K562 (cell line): Measurements from ENCODE around the gene KRT8. TPM values are rescaled to one million over a fixed set of nuclear protein-coding genes. Genes with fewer than 3 reads are reported as not detected.

Source experiments
- CC2D1A ChIP-seq: fragments of 450-650 bp; IDR thresholded peaks from 2 replicates; pipeline ENCODE4 v1.6.1; 2017; ENCODE audit warnings: mild to moderate bottlenecking
- CXXC5 ChIP-seq: fragments of 250-450 bp; sonication (Bioruptor Pico); IDR thresholded peaks from 2 replicates; pipeline ENCODE4 v1.8.0; 2022; ENCODE audit warnings: inconsistent platforms, mild to moderate bottlenecking, moderate library complexity
- DIDO1 ChIP-seq: fragments of 450-650 bp; IDR thresholded peaks from 2 replicates; pipeline ENCODE4 v1.6.1; 2016; ENCODE audit warnings: low read depth, missing biosample characterization, missing genetic modification characterization
- GATAD2B ChIP-seq: fragments of 450-650 bp; IDR thresholded peaks from 2 replicates; pipeline ENCODE4 v1.6.1; 2017; ENCODE audit warnings: mild to moderate bottlenecking, borderline replicate concordance
- NBN ChIP-seq: fragments of 450-650 bp; IDR thresholded peaks from 2 replicates; pipeline ENCODE4 v1.6.1; 2016; ENCODE audit warnings: low read depth, mild to moderate bottlenecking
- NELFE ChIP-seq: IDR thresholded peaks from 2 replicates; pipeline ENCODE4 v1.6.1; 2011; ENCODE audit warnings: mild to moderate bottlenecking; ENCODE audit not compliant: insufficient read depth, insufficient read length
- PHF8 ChIP-seq: fragments of 200-600 bp; sonication (generic); IDR thresholded peaks from 2 replicates; pipeline ENCODE4 v1.6.1; 2012; ENCODE audit warnings: mixed run types, mild to moderate bottlenecking, inconsistent platforms, low read length, moderate library complexity, borderline replicate concordance
- ZKSCAN1 ChIP-seq: fragments of 150-350 bp; IDR thresholded peaks from 2 replicates; pipeline ENCODE4 v1.6.1; 2016; ENCODE audit warnings: low read depth, low read length
- ZNF76 ChIP-seq: fragments of 250-450 bp; sonication (Bioruptor Pico); IDR thresholded peaks from 2 replicates; pipeline ENCODE4 v1.4.0; 2020; ENCODE audit warnings: mild to moderate bottlenecking, moderate library complexity, borderline replicate concordance
- polyA plus RNA-seq, 8 experiments: library from polyadenylated mRNA; depleted of rRNA in 4 of 8; stranded (reverse) in 5 of 8; unstranded in 3 of 8; fragments of >200 nt; fragmentation: Nextera tagmentation in 2 of 8; fragmentation: Illumina TruSeq in 1 of 8; extraction: Ambion mirVana in 2 of 8; extraction: Trizol in 1 of 8; gene quantifications; 2 replicates each; pipeline versions ENCODE4 v1.2.1 to v1.2.3, GENCODE V29; 2011 to 2014; ENCODE audit warnings: inconsistent platforms in 1 of 8, missing spikeins in 1 of 8
- total RNA-seq, 7 experiments: library from RNA; depleted of rRNA in 6 of 7; stranded (reverse); fragments of >200 nt in 6 of 7; fragmentation: Illumina TruSeq in 2 of 7; extraction: Trizol in 2 of 7; gene quantifications; 2 replicates each; pipeline versions ENCODE4 v1.2.1 to v1.2.3, GENCODE V29; 2011 to 2021; ENCODE audit warnings: low replicate concordance in 1 of 7
- TF ChIP-seq, protein P1 (sequence below): fragments of 200-800 bp; sonication (Bioruptor generic); IDR thresholded peaks from 2 replicates; pipeline ENCODE4 v1.6.1; 2017; ENCODE audit warnings: missing genetic modification characterization, missing compliant biosample characterization
- TF ChIP-seq, protein P2 (sequence below), 2 experiments: fragments of 200-800 bp in 1 of 2; sonication (Bioruptor generic) in 1 of 2; sonication (generic) in 1 of 2; formaldehyde crosslinking in 1 of 2; IDR thresholded peaks in 1 of 2; conservative IDR thresholded peaks in 1 of 2; 2 replicates each; pipeline versions ENCODE4 v1.5.0 to v1.6.1; 2016 to 2020; ENCODE audit warnings: missing compliant biosample characterization in 1 of 2, missing genetic modification characterization in 1 of 2, missing genetic modification reagents in 1 of 2
- TF ChIP-seq, protein P3 (sequence below): sonication (generic); formaldehyde crosslinking; IDR thresholded peaks from 2 replicates; pipeline ENCODE4 v1.8.1; 2023; ENCODE audit warnings: mild to moderate bottlenecking, missing genetic modification reagents
- TF ChIP-seq, protein P4 (sequence below): sonication (generic); formaldehyde crosslinking; IDR thresholded peaks from 2 replicates; pipeline ENCODE4 v1.8.0; 2022; ENCODE audit warnings: mild to moderate bottlenecking, missing genetic modification reagents
- TF ChIP-seq, protein P5 (sequence below): IDR thresholded peaks from 3 replicates; pipeline ENCODE4 v1.6.1; 2011; ENCODE audit warnings: borderline replicate concordance, mild to moderate bottlenecking; ENCODE audit not compliant: insufficient read length, insufficient read depth
- TF ChIP-seq, protein P6 (sequence below), 2 experiments: fragments of 450-650 bp in 1 of 2; sonication (generic) in 1 of 2; formaldehyde crosslinking in 1 of 2; IDR thresholded peaks in 1 of 2; conservative IDR thresholded peaks in 1 of 2; 2 replicates each; pipeline versions ENCODE4 v1.6.1 to v1.8.1; 2016 to 2023; ENCODE audit warnings: mild to moderate bottlenecking in 2 of 2, moderate library complexity in 2 of 2, inconsistent platforms in 1 of 2, missing genetic modification reagents in 1 of 2

Gene KRT8
- total and polyA plus RNA-seq, 9 of the 15 experiments (the other 6 are each of a cell fraction or from before 2014, with no cell fraction given): 41.5 to 661 (median 260) TPM

DNA sequence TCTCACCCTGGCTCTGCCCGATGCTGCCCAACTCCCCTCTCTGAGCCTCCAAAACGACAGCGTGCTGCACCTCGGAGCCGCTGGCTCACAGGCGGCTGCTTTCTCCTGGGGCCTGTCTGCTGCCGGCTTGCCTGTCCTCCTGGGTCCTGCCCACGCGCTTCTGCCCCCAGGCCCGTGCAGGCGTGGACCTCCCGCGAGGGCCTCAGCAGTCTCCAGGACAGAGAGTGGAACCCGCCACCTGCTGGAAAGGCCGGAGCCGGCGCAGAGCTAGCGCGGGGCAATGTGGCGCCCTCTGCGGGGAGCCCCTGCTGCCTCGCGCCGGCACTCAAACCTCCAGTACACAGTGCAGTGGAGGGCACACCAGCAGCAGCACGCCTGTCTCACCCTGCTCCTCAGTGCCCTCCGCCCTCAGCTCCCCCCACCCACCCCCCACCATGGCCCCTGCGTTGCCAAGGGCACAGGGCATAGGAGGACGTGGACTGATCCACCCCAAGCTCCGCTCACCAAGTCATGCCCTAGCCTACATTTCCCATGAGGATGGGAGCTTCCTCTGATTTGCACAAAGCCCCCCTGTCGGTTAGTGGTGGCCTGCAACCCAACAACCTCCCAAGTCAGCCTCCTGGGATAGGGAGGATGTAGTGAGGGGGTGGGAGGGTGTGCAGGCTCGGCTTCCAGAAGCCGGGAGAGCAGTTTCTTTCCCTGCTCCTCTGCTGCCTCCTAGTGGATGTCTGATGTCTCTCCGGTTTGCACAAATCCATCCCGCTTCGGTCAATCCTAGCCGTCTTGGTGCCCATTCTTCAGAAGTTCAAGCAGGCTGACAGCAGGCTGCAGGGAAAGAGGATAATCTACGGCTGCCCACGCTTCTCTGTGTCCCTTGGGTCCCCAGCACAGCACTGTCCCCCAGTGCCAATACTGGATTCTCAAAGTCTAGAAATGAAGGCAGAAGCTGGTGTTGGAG lies 25.2 kb downstream of the KRT8 start (continued):
- TF ChIP-seq, protein P1, sequence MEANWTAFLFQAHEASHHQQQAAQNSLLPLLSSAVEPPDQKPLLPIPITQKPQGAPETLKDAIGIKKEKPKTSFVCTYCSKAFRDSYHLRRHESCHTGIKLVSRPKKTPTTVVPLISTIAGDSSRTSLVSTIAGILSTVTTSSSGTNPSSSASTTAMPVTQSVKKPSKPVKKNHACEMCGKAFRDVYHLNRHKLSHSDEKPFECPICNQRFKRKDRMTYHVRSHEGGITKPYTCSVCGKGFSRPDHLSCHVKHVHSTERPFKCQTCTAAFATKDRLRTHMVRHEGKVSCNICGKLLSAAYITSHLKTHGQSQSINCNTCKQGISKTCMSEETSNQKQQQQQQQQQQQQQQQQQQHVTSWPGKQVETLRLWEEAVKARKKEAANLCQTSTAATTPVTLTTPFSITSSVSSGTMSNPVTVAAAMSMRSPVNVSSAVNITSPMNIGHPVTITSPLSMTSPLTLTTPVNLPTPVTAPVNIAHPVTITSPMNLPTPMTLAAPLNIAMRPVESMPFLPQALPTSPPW (CRISPR knock-in tag): peak; percentile 32; the same call in 1 of the 2 replicates
- TF ChIP-seq, protein P2, sequence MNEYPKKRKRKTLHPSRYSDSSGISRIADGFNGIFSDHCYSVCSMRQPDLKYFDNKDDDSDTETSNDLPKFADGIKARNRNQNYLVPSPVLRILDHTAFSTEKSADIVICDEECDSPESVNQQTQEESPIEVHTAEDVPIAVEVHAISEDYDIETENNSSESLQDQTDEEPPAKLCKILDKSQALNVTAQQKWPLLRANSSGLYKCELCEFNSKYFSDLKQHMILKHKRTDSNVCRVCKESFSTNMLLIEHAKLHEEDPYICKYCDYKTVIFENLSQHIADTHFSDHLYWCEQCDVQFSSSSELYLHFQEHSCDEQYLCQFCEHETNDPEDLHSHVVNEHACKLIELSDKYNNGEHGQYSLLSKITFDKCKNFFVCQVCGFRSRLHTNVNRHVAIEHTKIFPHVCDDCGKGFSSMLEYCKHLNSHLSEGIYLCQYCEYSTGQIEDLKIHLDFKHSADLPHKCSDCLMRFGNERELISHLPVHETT (CRISPR knock-in tag; conservative IDR thresholded peaks at IDR 0.05 in 1 of 2, IDR thresholded peaks at IDR 0.05 in 1 of 2): no peak
- TF ChIP-seq, protein P3, sequence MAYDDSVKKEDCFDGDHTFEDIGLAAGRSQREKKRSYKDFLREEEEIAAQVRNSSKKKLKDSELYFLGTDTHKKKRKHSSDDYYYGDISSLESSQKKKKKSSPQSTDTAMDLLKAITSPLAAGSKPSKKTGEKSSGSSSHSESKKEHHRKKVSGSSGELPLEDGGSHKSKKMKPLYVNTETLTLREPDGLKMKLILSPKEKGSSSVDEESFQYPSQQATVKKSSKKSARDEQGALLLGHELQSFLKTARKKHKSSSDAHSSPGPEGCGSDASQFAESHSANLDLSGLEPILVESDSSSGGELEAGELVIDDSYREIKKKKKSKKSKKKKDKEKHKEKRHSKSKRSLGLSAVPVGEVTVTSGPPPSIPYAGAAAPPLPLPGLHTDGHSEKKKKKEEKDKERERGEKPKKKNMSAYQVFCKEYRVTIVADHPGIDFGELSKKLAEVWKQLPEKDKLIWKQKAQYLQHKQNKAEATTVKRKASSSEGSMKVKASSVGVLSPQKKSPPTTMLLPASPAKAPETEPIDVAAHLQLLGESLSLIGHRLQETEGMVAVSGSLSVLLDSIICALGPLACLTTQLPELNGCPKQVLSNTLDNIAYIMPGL (CRISPR knock-in tag): peak; percentile 86
- TF ChIP-seq, protein P4, sequence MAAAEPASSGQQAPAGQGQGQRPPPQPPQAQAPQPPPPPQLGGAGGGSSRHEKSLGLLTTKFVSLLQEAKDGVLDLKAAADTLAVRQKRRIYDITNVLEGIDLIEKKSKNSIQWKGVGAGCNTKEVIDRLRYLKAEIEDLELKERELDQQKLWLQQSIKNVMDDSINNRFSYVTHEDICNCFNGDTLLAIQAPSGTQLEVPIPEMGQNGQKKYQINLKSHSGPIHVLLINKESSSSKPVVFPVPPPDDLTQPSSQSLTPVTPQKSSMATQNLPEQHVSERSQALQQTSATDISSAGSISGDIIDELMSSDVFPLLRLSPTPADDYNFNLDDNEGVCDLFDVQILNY: no peak
- TF ChIP-seq CXXC5 (CRISPR knock-in tag) (peak; percentile 80), PHF8 (peak; percentile 54; the same call in 1 of the 2 replicates), GATAD2B (peak; percentile 52; the same call in 1 of the 2 replicates), ZKSCAN1 (0 out of 2 replicates have a peak, but pooled peaks have one; percentile 29), NELFE (no peak), CC2D1A (peak; percentile 64; the same call in 1 of the 2 replicates), NBN (peak; percentile 24; the same call in 1 of the 2 replicates), DIDO1 (tag) (0 out of 2 replicates have a peak, but pooled peaks have one; percentile 38), ZNF76 (peak; percentile 53; the same call in 1 of the 2 replicates)
- TF ChIP-seq, protein P5, sequence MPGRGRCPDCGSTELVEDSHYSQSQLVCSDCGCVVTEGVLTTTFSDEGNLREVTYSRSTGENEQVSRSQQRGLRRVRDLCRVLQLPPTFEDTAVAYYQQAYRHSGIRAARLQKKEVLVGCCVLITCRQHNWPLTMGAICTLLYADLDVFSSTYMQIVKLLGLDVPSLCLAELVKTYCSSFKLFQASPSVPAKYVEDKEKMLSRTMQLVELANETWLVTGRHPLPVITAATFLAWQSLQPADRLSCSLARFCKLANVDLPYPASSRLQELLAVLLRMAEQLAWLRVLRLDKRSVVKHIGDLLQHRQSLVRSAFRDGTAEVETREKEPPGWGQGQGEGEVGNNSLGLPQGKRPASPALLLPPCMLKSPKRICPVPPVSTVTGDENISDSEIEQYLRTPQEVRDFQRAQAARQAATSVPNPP: no peak
- TF ChIP-seq, protein P6, sequence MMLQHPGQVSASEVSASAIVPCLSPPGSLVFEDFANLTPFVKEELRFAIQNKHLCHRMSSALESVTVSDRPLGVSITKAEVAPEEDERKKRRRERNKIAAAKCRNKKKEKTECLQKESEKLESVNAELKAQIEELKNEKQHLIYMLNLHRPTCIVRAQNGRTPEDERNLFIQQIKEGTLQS (IDR thresholded peaks at IDR 0.05): no peak
- TF ChIP-seq, protein P6 (CRISPR knock-in tag; conservative IDR thresholded peaks at IDR 0.05): no peak
